Left lung (tissue), 10 donors: ENCODE data around the gene CLN5. TPM values are rescaled to one million over a fixed set of nuclear protein-coding genes. Genes with fewer than 3 reads are reported as not detected.

Experiments used
- ATAC-seq: fragments of 200-7000 bp; cut with Tn5 transposase; one replicate; pipeline ENCODE4 v1.9.1; 2020; ENCODE audit warnings: moderate library complexity
- DNase-seq, 4 donors: peaks; one replicate each; pipeline ENCODE4 v3.0.0-alpha.2; 2013 to 2020
- H3K27ac ChIP-seq, 2 donors: fragments of 200-600 bp; sonication (generic) in 1 of 2; one replicate each; pipeline versions ENCODE4 v1.5.0 to v1.8.0; 2020 to 2021
- H3K27me3 ChIP-seq, 2 donors: fragments of 200-600 bp; sonication (generic) in 1 of 2; one replicate each; pipeline versions ENCODE4 v1.5.0 to v1.8.0; 2020 to 2021
- H3K36me3 ChIP-seq, 2 donors: fragments of 200-600 bp; sonication (generic) in 1 of 2; one replicate each; pipeline versions ENCODE4 v1.5.0 to v1.8.0; 2020 to 2021
- H3K4me1 ChIP-seq, 2 donors: fragments of 200-600 bp; one replicate each; pipeline ENCODE4 v1.8.0; 2021
- H3K4me3 ChIP-seq, 2 donors: fragments of 200-600 bp; sonication (generic) in 1 of 2; one replicate each; pipeline versions ENCODE4 v1.5.0 to v1.8.0; 2020 to 2021; ENCODE audit warnings: mild to moderate bottlenecking in 1 of 2
- H3K9me3 ChIP-seq, 2 donors: fragments of 200-600 bp; sonication (generic) in 1 of 2; one replicate each; pipeline versions ENCODE4 v1.5.0 to v1.8.0; 2020 to 2021
- CTCF ChIP-seq, 2 donors: fragments of 200-600 bp; sonication (generic) in 1 of 2; IDR thresholded peaks; one replicate each; pipeline versions ENCODE4 v1.5.0 to v1.8.0; 2021; ENCODE audit warnings: antibody characterized with exemption in 2 of 2
- intact Hi-C, 2 donors: fragments of 100-400 bp; cut with DNase I; formaldehyde crosslinking; loops; one replicate each; pipeline versions ENCODE4 v1.11.2 to v1.14.2; 2022
- polyA plus RNA-seq, 6 donors: library from polyadenylated mRNA; unstranded; fragments of 120-200 nt; gene quantifications; one replicate each; pipeline ENCODE4 v1.2.1, GENCODE V29; 2013; ENCODE audit not compliant: insufficient read length in 6 of 6
- total RNA-seq, 2 donors: library from RNA; stranded (reverse); fragmentation: NEBNext Ultra II Directional; extraction: Animal tissue kit (Norgen Biotek cat#: 25700); gene quantifications; one replicate each; pipeline ENCODE4 v1.2.1, GENCODE V29; 2021
- donor health status: DM: no; HTN: yes; CAD: no.
- donor health status: DM: no; HTN: no; CAD: no.

The CLN5 gene
- total and polyA plus RNA-seq, 8 donors = 34.0 to 43.4 (median 40.4) TPM

DNA sequence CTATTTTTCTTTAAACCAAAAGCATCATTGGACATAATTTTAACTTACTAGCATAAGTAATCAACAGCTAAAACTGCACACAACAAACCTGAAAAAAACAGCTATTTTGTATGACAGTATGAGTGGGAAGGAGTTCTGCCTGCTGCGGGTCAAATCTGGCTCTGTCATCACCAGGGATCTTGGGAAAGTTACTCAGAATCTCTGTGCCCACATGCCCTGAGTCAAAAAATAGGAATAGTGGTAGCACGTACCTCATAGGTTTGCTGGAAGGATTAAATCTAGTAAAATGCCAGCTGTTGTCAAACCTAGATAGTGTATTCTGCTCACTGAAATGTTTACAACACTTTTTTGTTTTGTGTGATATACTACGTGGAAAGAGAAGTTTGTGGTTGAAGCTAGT is 1.1 kb downstream of the CLN5 start:
- Histone ChIP-seq H3K27me3 (no peaks in the 10 kb centered on the region), H3K4me1 (peaks cover 0 to 30% of the 10 kb centered on the region in 2 donors), H3K9me3 (no peaks in the 10 kb centered on the region), H3K27ac (peak overlapping the region; percentile 86 to 93), H3K36me3 (peaks cover 0 to 20% of the 10 kb centered on the region in 2 donors), H3K4me3 (peak overlapping the region; percentile 59 to 79)
- intact Hi-C loops = no loop called here
- no peak for TF ChIP-seq CTCF (IDR thresholded peaks at IDR 0.05)
- ATAC-seq (no peak), DNase-seq (no peak)

GRCh38 chr13:76993473-76993872 is 1.6 kb downstream of the CLN5 start:
- no peaks in the 10 kb centered on the region for H3K9me3 ChIP-seq
- no peak for ATAC-seq
- no peak overlapping the region for H3K27ac ChIP-seq
- no peak for TF ChIP-seq CTCF (IDR thresholded peaks at IDR 0.05)
- intact Hi-C loops = no loop called here
- peaks cover 0 to 23% of the 10 kb centered on the region in 2 donors for H3K36me3 ChIP-seq
- DNase-seq = no peak
- H3K27me3 ChIP-seq = no peaks in the 10 kb centered on the region
- peak overlapping the region in 1 of 2 donors; percentile 79 for H3K4me3 ChIP-seq
- H3K4me1 ChIP-seq = peaks cover 0 to 30% of the 10 kb centered on the region in 2 donors

- peaks cover 0 to 30% of the 10 kb centered on the region in 2 donors for H3K4me1 ChIP-seq
- no peaks in the 10 kb centered on the region for H3K27me3 ChIP-seq
- ATAC-seq = no peak
- no peak overlapping the region for H3K4me3 ChIP-seq
- H3K9me3 ChIP-seq = no peaks in the 10 kb centered on the region
- H3K36me3 ChIP-seq = peaks cover 0 to 30% of the 10 kb centered on the region in 2 donors
- no peak overlapping the region for H3K27ac ChIP-seq
- TF ChIP-seq CTCF (IDR thresholded peaks at IDR 0.05) = no peak
- intact Hi-C loops = no loop called here
- DNase-seq = no peak
Measured at GRCh38 chr13:76994281-76994680, 2.4 kb downstream of the CLN5 start.

- Histone ChIP-seq H3K9me3 (no peaks in the 10 kb centered on the region), H3K27me3 (no peaks in the 10 kb centered on the region), H3K4me3 (no peak overlapping the region), H3K36me3 (peaks cover 0 to 56% of the 10 kb centered on the region in 2 donors), H3K4me1 (peaks cover 0 to 31% of the 10 kb centered on the region in 2 donors), H3K27ac (no peak overlapping the region)
- no peak for ATAC-seq
- TF ChIP-seq CTCF (IDR thresholded peaks at IDR 0.05) = no peak
- intact Hi-C loops = no loop called here
- no peak for DNase-seq
Measured at GRCh38 chr13:77000475-77000874, 8.6 kb downstream of the CLN5 start.

- intact Hi-C loops = no loop called here
- no peak overlapping the region for H3K4me3 ChIP-seq
- H3K27me3 ChIP-seq = no peaks in the 10 kb centered on the region
- ATAC-seq (peak; percentile 34), DNase-seq (no peak)
- H3K27ac ChIP-seq = peak overlapping the region in 1 of 2 donors; percentile 46
- peaks cover 0 to 31% of the 10 kb centered on the region in 2 donors for H3K4me1 ChIP-seq
- no peak for TF ChIP-seq CTCF (IDR thresholded peaks at IDR 0.05)
- peaks cover 0 to 49% of the 10 kb centered on the region in 2 donors for H3K36me3 ChIP-seq
- H3K9me3 ChIP-seq = no peaks in the 10 kb centered on the region
Measured at GRCh38 chr13:77001540-77001939, 9.7 kb downstream of the CLN5 start.
